B cell (primary cell): ENCODE results near the gene ASCC2. TPM values are rescaled to one million over a fixed set of nuclear protein-coding genes. Genes with fewer than 3 reads are reported as not detected.

Experiments used
- ATAC-seq: fragments of 200-7000 bp; cut with Tn5 transposase; one replicate; pipeline ENCODE4 v1.10.0; 2021; ENCODE audit warnings: low read depth, mild to moderate bottlenecking, moderate number of reproducible peaks, moderate library complexity
- CTCF ChIA-PET: fragments of 350-600 bp; sonication (Branson Sonifier 250); formaldehyde crosslinking; loops from one replicate; lab custom pipeline; 2021; ENCODE audit warnings: antibody characterized with exemption, inconsistent platforms; lab: Charles Lee
- POLR2A ChIA-PET: fragments of 350-600 bp; sonication (Branson Sonifier 250); formaldehyde crosslinking; loops from one replicate; lab custom pipeline; 2021; ENCODE audit warnings: antibody characterized with exemption; lab: Charles Lee
- DNase-seq: peaks from one replicate; pipeline ENCODE4 v3.0.0; 2013
- H2AFZ ChIP-seq: 2 replicates; pipeline ENCODE4 v1.6.1; 2012; ENCODE audit warnings: mild to moderate bottlenecking, low read depth, low read length; ENCODE audit not compliant: insufficient read depth, poor library complexity, severe bottlenecking
- H3K27ac ChIP-seq, 2 donors: 1 replicate in 1 of 2; 2 replicates in 1 of 2; pipeline ENCODE4 v1.5.1; 2012 to 2013; ENCODE audit warnings: low read length in 2 of 2, mild to moderate bottlenecking in 2 of 2, moderate library complexity in 1 of 2
- H3K27me3 ChIP-seq, 4 experiments: fragments of 200-600 bp in 1 of 4; sonication (generic) in 1 of 4; replicated peaks in 1 of 4; 1 replicate in 2 of 4; 2 replicates in 2 of 4; pipeline versions ENCODE4 v1.6.1 to v1.7.0; 2013 to 2016; ENCODE audit warnings: low read length in 3 of 4, mild to moderate bottlenecking in 2 of 4, mixed read lengths in 1 of 4, moderate library complexity in 1 of 4; ENCODE audit not compliant: insufficient read depth in 4 of 4, control insufficient read depth in 3 of 4; ENCODE audit errors: control extremely low read depth in 1 of 4
- H3K36me3 ChIP-seq, 2 experiments: replicated peaks in 1 of 2; 1 replicate in 1 of 2; 2 replicates in 1 of 2; pipeline versions ENCODE4 v1.6.1 to v1.7.1; 2013; ENCODE audit warnings: low read length in 1 of 2; ENCODE audit not compliant: insufficient read depth in 2 of 2, control insufficient read depth in 1 of 2; ENCODE audit errors: control extremely low read depth in 1 of 2, extremely low read depth in 1 of 2
- H3K4me1 ChIP-seq, 2 donors: fragments of 200-600 bp in 1 of 2; sonication (generic) in 1 of 2; 1 replicate in 1 of 2; 2 replicates in 1 of 2; pipeline versions ENCODE4 v1.5.1 to v1.6.1; 2013 to 2017; ENCODE audit warnings: low read length in 2 of 2; ENCODE audit not compliant: control insufficient read depth in 2 of 2, insufficient read depth in 2 of 2
- H3K4me2 ChIP-seq: replicated peaks from 2 replicates; pipeline ENCODE3; 2012; ENCODE audit warnings: mild to moderate bottlenecking, low read depth, low read length; ENCODE audit not compliant: poor library complexity, severe bottlenecking
- H3K4me3 ChIP-seq, 5 experiments: fragments of 200-600 bp in 1 of 5; sonication (generic) in 1 of 5; 1 replicate in 3 of 5; 2 replicates in 2 of 5; pipeline versions ENCODE4 v1.5.1 to v1.7.0; 2011 to 2016; ENCODE audit warnings: low read length in 4 of 5, mild to moderate bottlenecking in 4 of 5, low read depth in 2 of 5, control low read depth in 1 of 5, moderate library complexity in 1 of 5; ENCODE audit not compliant: insufficient read depth in 1 of 5; ENCODE audit errors: control extremely low read depth in 1 of 5, extremely low read depth in 1 of 5
- H3K79me2 ChIP-seq: fragments of 200-600 bp; sonication (generic); one replicate; pipeline ENCODE4 v1.6.0; 2016; ENCODE audit warnings: low read length; ENCODE audit not compliant: control insufficient read depth, insufficient read depth
- H3K9ac ChIP-seq: fragments of 200-600 bp; sonication (generic); 2 replicates; pipeline ENCODE4 v1.6.1; 2017; ENCODE audit warnings: mild to moderate bottlenecking, low read length, moderate library complexity
- H3K9me3 ChIP-seq, 3 donors: one replicate each; pipeline versions ENCODE4 v1.6.1 to v1.7.1; 2013; ENCODE audit warnings: low read length in 2 of 3; ENCODE audit not compliant: control insufficient read depth in 2 of 3, insufficient read depth in 1 of 3; ENCODE audit errors: control extremely low read depth in 1 of 3
- H4K20me1 ChIP-seq: 2 replicates; pipeline ENCODE4 v1.6.0; 2012; ENCODE audit warnings: mild to moderate bottlenecking, low read length; ENCODE audit not compliant: insufficient read depth, control insufficient read depth, poor library complexity, severe bottlenecking
- H3K27ac Mint-ChIP-seq: one replicate; pipeline ENCODE4 v1.8.0; 2021; ENCODE audit warnings: mixed read lengths
- H3K27me3 Mint-ChIP-seq: one replicate; pipeline ENCODE4 v1.8.0; 2021; ENCODE audit warnings: mixed read lengths
- H3K4me1 Mint-ChIP-seq: one replicate; pipeline ENCODE4 v1.8.0; 2021; ENCODE audit warnings: mixed read lengths
- H3K4me3 Mint-ChIP-seq: one replicate; pipeline ENCODE4 v1.8.0; 2021; ENCODE audit warnings: mixed read lengths
- H3K9me3 Mint-ChIP-seq: one replicate; pipeline ENCODE4 v1.8.0; 2022; ENCODE audit warnings: mixed read lengths; ENCODE audit not compliant: insufficient read depth
- EZH2 ChIP-seq: IDR thresholded peaks from 2 replicates; pipeline ENCODE4 v1.6.1; 2012; ENCODE audit warnings: borderline replicate concordance, low read depth, mild to moderate bottlenecking, moderate library complexity, low read length; ENCODE audit not compliant: insufficient read depth, poor library complexity, severe bottlenecking
- WGBS: methylation state at CpG from one replicate; pipeline ENCODE4 v1.1.5; 2013; ENCODE audit warnings: missing lambda C conversion rate; ENCODE audit not compliant: insufficient coverage; 5-methylcytosine and 5-hydroxymethylcytosine counted together
- intact Hi-C: fragments of 100-400 bp; cut with micrococcal nuclease; formaldehyde crosslinking; loops from one replicate; pipeline ENCODE4 v1.10.0; 2022
- polyA plus RNA-seq: library from polyadenylated mRNA; depleted of rRNA; stranded (reverse); fragments of >200 nt; gene quantifications from 2 replicates; pipeline ENCODE4 v1.2.3, GENCODE V29; 2012
- total RNA-seq, 2 donors: library from RNA; stranded (reverse); fragments of 120-200 nt in 1 of 2; gene quantifications; 1 replicate in 1 of 2; 2 replicates in 1 of 2; pipeline versions ENCODE4 v1.2.3 to v1.2.4, GENCODE V29; 2013 to 2022
- TF ChIP-seq, protein P1 (sequence below): fragments of 200-600 bp; IDR thresholded peaks from one replicate; pipeline ENCODE4 v1.8.0; 2022; ENCODE audit warnings: antibody characterized with exemption, mild to moderate bottlenecking

The ASCC2 gene
- total and polyA plus RNA-seq, 2 donors (not counting 1 experiment from before 2014, with no cell fraction given): 81.1 to 84.0 TPM

DNA sequence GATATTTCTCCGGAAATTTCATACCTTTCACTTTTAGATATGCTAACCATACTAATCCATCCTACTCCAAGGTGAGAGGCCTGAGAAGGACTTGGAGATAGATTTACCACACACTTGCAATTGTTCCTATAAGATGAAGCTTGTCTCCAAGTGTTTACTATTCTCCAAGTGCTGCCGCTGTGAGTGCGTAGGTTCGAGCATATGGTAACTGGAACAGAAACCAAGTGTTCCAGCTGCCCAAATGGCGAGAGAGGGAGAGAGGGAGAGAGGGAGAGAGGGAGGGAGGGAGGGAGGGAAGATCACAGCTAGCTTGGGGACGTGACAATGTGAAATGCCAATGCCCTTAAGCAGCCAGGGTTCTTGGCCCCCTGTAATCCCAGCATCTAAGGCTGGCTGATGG is 21.5 kb downstream of the ASCC2 start:
- Mint-ChIP-seq H3K27me3 (no peaks in the 10 kb centered on the region), H3K4me1 (no peaks in the 10 kb centered on the region), H3K4me3 (no peak overlapping the region), H3K27ac (no peak overlapping the region), H3K9me3 (no peaks in the 10 kb centered on the region)
- ChIA-PET POLR2A (no interaction called here), CTCF (interaction anchor here (1.1 kb wide), 1 partner anchor 187 kb away, joined by 3 read pairs; no protein-coding TSS in a partner anchor)
- Histone ChIP-seq H3K27ac (no peak overlapping the region), H3K9ac (no peak overlapping the region), H3K79me2 (no peaks in the 10 kb centered on the region), H4K20me1 (no peaks in the 10 kb centered on the region), H3K36me3 (peaks cover 4 to 84% of the 10 kb centered on the region in 2 experiments), H3K4me3 (no peak overlapping the region), H3K4me2 (no peak overlapping the region), H3K4me1 (no peaks in the 10 kb centered on the region), H3K9me3 (no peaks in the 10 kb centered on the region), H2AFZ (no peak overlapping the region), H3K27me3 (no peaks in the 10 kb centered on the region)
- TF ChIP-seq, protein P1, sequence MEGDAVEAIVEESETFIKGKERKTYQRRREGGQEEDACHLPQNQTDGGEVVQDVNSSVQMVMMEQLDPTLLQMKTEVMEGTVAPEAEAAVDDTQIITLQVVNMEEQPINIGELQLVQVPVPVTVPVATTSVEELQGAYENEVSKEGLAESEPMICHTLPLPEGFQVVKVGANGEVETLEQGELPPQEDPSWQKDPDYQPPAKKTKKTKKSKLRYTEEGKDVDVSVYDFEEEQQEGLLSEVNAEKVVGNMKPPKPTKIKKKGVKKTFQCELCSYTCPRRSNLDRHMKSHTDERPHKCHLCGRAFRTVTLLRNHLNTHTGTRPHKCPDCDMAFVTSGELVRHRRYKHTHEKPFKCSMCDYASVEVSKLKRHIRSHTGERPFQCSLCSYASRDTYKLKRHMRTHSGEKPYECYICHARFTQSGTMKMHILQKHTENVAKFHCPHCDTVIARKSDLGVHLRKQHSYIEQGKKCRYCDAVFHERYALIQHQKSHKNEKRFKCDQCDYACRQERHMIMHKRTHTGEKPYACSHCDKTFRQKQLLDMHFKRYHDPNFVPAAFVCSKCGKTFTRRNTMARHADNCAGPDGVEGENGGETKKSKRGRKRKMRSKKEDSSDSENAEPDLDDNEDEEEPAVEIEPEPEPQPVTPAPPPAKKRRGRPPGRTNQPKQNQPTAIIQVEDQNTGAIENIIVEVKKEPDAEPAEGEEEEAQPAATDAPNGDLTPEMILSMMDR: no peak
- no peak for TF ChIP-seq EZH2
- DNase-seq (no peak), ATAC-seq (no peak)
- intact Hi-C loops: no loop called here
- 98% methylated on average over 5 of the region's 6 CpGs for WGBS

DNA sequence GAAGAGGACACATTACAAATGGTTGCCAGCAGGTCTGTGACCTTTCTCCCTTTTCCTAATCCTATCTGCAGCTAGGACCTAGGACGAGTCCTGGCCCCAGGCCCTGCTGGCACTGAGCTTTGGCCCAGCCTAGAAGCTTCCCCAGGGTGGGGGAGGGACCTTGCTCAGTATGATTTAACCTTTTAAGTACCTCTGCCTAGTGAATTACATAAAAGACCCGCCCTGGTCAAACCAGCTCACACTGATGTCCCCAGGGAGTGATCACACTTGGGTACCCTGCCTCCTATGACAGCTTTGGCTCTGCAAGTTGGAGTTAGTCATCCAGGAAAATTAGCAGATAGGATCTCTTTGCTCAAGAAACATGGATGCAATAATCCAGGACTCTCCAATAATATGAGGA is 21.9 kb downstream of the ASCC2 start:
- Histone ChIP-seq H3K9ac (no peak overlapping the region), H3K36me3 (peaks cover 4 to 84% of the 10 kb centered on the region in 2 experiments), H3K27me3 (no peaks in the 10 kb centered on the region), H4K20me1 (no peaks in the 10 kb centered on the region), H3K27ac (no peak overlapping the region), H3K4me2 (no peak overlapping the region), H2AFZ (no peak overlapping the region), H3K79me2 (no peaks in the 10 kb centered on the region), H3K4me3 (no peak overlapping the region), H3K9me3 (no peaks in the 10 kb centered on the region), H3K4me1 (no peaks in the 10 kb centered on the region)
- CTCF ChIA-PET: interaction anchor here (1.1 kb wide), 1 partner anchor 188 kb away, joined by 3 read pairs; no protein-coding TSS in a partner anchor
- Mint-ChIP-seq H3K27me3 (no peaks in the 10 kb centered on the region), H3K4me3 (no peak overlapping the region), H3K27ac (no peak overlapping the region), H3K4me1 (no peaks in the 10 kb centered on the region), H3K9me3 (no peaks in the 10 kb centered on the region)
- WGBS: 100% methylated on average over 1 of the region's 2 CpGs
- POLR2A ChIA-PET: no interaction called here
- DNase-seq: no peak
- no peak for ATAC-seq
- TF ChIP-seq EZH2: no peak
- TF ChIP-seq, protein P1: no peak
- intact Hi-C loops: no loop called here
